ENCODE results near the gene ZNF227.
"Not testable (repeated sequence)": the region's sequence is repeated elsewhere in the genome, so short reads cannot be mapped to it uniquely, and the experiment has no call there.

Gene ZNF227

GRCh38 chr19:44212250-44212865 is at the start of gene ZNF227:
TSS of gene ZNF227 (plus strand) at chr19:44212532. CDS start at chr19:44217793, 5,261 bp downstream.
- peak; percentile 86 for DNase-seq

GRCh38 chr19:44163789-44164188 is 48.5 kb upstream of the ZNF227 start:
- no peak for DNase-seq

- DNase-seq: no peak
Observed at GRCh38 chr19:44164327-44164672, 48.0 kb upstream of the ZNF227 start.

- peak; percentile 75 for DNase-seq
Observed at GRCh38 chr19:44164673-44165512, 47.4 kb upstream of the ZNF227 start, which contains the start of gene ZNF226. TSS of gene ZNF226 (plus strand) at chr19:44165100. CDS start at chr19:44170081, 4,981 bp downstream.

- DNase-seq: not testable (repeated sequence)
Observed at GRCh38 chr19:44170660-44171059, 41.7 kb upstream of the ZNF227 start.

- no peak for DNase-seq
Observed at GRCh38 chr19:44176590-44176989, 35.7 kb upstream of the ZNF227 start.

GRCh38 chr19:44180968-44181367 is 31.4 kb upstream of the ZNF227 start:
- DNase-seq: no peak

GRCh38 chr19:44182145-44182544 is 30.2 kb upstream of the ZNF227 start:
- no peak for DNase-seq

GRCh38 chr19:44190020-44190419 is 22.3 kb upstream of the ZNF227 start:
- no peak for DNase-seq

GRCh38 chr19:44192127-44192526 is 20.2 kb upstream of the ZNF227 start:
- no peak for DNase-seq

GRCh38 chr19:44196772-44197171 is 15.6 kb upstream of the ZNF227 start:
- DNase-seq: no peak

- DNase-seq: no peak
Observed at GRCh38 chr19:44202470-44202869, 9.9 kb upstream of the ZNF227 start.

- DNase-seq: no peak
Observed at GRCh38 chr19:44202974-44203373, 9.4 kb upstream of the ZNF227 start.

- DNase-seq: not testable (repeated sequence)
Observed at GRCh38 chr19:44203877-44204276, 8.5 kb upstream of the ZNF227 start.

GRCh38 chr19:44204772-44205171 is 7.6 kb upstream of the ZNF227 start:
- DNase-seq: no peak

- DNase-seq: peak; percentile 78
Observed at GRCh38 chr19:44207126-44207803, 5.1 kb upstream of the ZNF227 start.

- no peak for DNase-seq
Observed at GRCh38 chr19:44212866-44213346, 574 bp downstream of the ZNF227 start.

- not testable (repeated sequence) for DNase-seq
Observed at GRCh38 chr19:44219926-44220325, 7.6 kb downstream of the ZNF227 start.

- DNase-seq: not testable (repeated sequence)
Observed at GRCh38 chr19:44220761-44221160, 8.4 kb downstream of the ZNF227 start.

GRCh38 chr19:44221291-44221690 is 9.0 kb downstream of the ZNF227 start:
- not testable (repeated sequence) for DNase-seq

- no peak for DNase-seq
Observed at GRCh38 chr19:44228318-44228717, 16.0 kb downstream of the ZNF227 start.

- no peak for DNase-seq
Observed at GRCh38 chr19:44232867-44233266, 20.5 kb downstream of the ZNF227 start.

GRCh38 chr19:44236384-44236783 is 24.1 kb downstream of the ZNF227 start:
- DNase-seq: no peak

GRCh38 chr19:44252332-44252731 is 40.0 kb downstream of the ZNF227 start:
- DNase-seq: not testable (repeated sequence)
